Activated naive CD4-positive, alpha-beta T cell treated with anti-CD3 and anti-CD28 coated beads, Interleukin-2, amount 50 U/mL, for 16 hours (primary cell): ENCODE data around the gene KCNE3.

Experiments
- DNase-seq: peaks from one replicate; pipeline ENCODE4 v3.0.0-alpha.2; 2020

Gene KCNE3

GRCh38 chr11:74471037-74471436 lies 3.7 kb upstream of the KCNE3 start:
- DNase-seq = no peak

GRCh38 chr11:74470526-74470925 lies 3.2 kb upstream of the KCNE3 start:
- no peak for DNase-seq

- no peak for DNase-seq
Observed at GRCh38 chr11:74468936-74469335, 1.6 kb upstream of the KCNE3 start.

GRCh38 chr11:74468521-74468920 lies 1.2 kb upstream of the KCNE3 start:
- no peak for DNase-seq

- no peak for DNase-seq
Observed at GRCh38 chr11:74468058-74468457, 709 bp upstream of the KCNE3 start.

- DNase-seq = no peak
Observed at GRCh38 chr11:74465291-74465708, 2.0 kb downstream of the KCNE3 start.

- DNase-seq = no peak
Observed at GRCh38 chr11:74464746-74465145, 2.6 kb downstream of the KCNE3 start.

GRCh38 chr11:74463216-74463615 lies 4.1 kb downstream of the KCNE3 start:
- no peak for DNase-seq

- no peak for DNase-seq
Observed at GRCh38 chr11:74462631-74463030, 4.7 kb downstream of the KCNE3 start.

GRCh38 chr11:74462009-74462408 lies 5.3 kb downstream of the KCNE3 start:
- DNase-seq = no peak

- DNase-seq = no peak
Observed at GRCh38 chr11:74460481-74461154, 6.7 kb downstream of the KCNE3 start.

- no peak for DNase-seq
Observed at GRCh38 chr11:74460065-74460464, 7.3 kb downstream of the KCNE3 start.

- DNase-seq = no peak
Observed at GRCh38 chr11:74459584-74459983, 7.8 kb downstream of the KCNE3 start.

- no peak for DNase-seq
Observed at GRCh38 chr11:74457356-74457755, 10.0 kb downstream of the KCNE3 start.

GRCh38 chr11:74453373-74453975 lies 13.9 kb downstream of the KCNE3 start:
- peak; percentile 62 for DNase-seq

GRCh38 chr11:74452366-74452765 lies 15.0 kb downstream of the KCNE3 start:
- DNase-seq = no peak

- DNase-seq = no peak
Observed at GRCh38 chr11:74450318-74450717, 17.0 kb downstream of the KCNE3 start.

GRCh38 chr11:74449369-74449931 lies 17.9 kb downstream of the KCNE3 start:
- DNase-seq = peak; percentile 27

GRCh38 chr11:74447720-74448119 lies 19.6 kb downstream of the KCNE3 start:
- no peak for DNase-seq

- no peak for DNase-seq
Observed at GRCh38 chr11:74446532-74446938, 20.8 kb downstream of the KCNE3 start.

- no peak for DNase-seq
Observed at GRCh38 chr11:74444173-74444826, 23.0 kb downstream of the KCNE3 start.

GRCh38 chr11:74443071-74443864 lies 24.1 kb downstream of the KCNE3 start:
- no peak for DNase-seq

GRCh38 chr11:74442636-74443035 lies 24.7 kb downstream of the KCNE3 start:
- DNase-seq = no peak
